ENCODE results near the gene DLX2. TPM values are rescaled to one million over a fixed set of nuclear protein-coding genes. Genes with fewer than 3 reads are reported as not detected.

DLX2 gene
- total and polyA plus RNA-seq, 2 of the 13 experiments (the other 11 are each of a cell fraction or from before 2014, with no cell fraction given): 0.07 to 0.15 TPM

GRCh38 chr2:172101821-172102390 lies 794 bp downstream of the DLX2 start (continued):
- TF ChIP-seq POGK (CRISPR knock-in tag; conservative IDR thresholded peaks at IDR 0.05) (peak; percentile 79; the same call in 1 of the 2 replicates), ZNF142 (CRISPR knock-in tag; IDR thresholded peaks at IDR 0.05) (0 out of 2 replicates have a peak, but pooled peaks have one; percentile 65), ZFX (CRISPR knock-in tag; IDR thresholded peaks at IDR 0.05; ENCODE audit: low read depth) (0 out of 2 replicates have a peak, but pooled peaks have one; percentile 6), ZNF264 (CRISPR knock-in tag; IDR thresholded peaks at IDR 0.05) (no peak), ZNF274 (CRISPR knock-in tag; IDR thresholded peaks at IDR 0.05) (peak; percentile 47; the same call in 1 of the 2 replicates), CCDC6 (CRISPR knock-in tag; IDR thresholded peaks at IDR 0.05) (peak; percentile 39; the same call in 1 of the 2 replicates), ZNF792 (CRISPR knock-in tag; IDR thresholded peaks at IDR 0.05) (no peak), FOXP4 (CRISPR knock-in tag; IDR thresholded peaks at IDR 0.05) (no peak), MTERF4 (CRISPR knock-in tag; IDR thresholded peaks at IDR 0.05) (no peak), ZNF687 (CRISPR knock-in tag; IDR thresholded peaks at IDR 0.05) (peak; percentile 74), POLR2A (IDR thresholded peaks at IDR 0.05; ENCODE audit: insufficient read depth in 1 of 2, low read depth in 2 of 2, low read length in 2 of 2) (no peak), ZSCAN9 (CRISPR knock-in tag; IDR thresholded peaks at IDR 0.05; ENCODE audit: borderline replicate concordance) (no peak)
